Dendritic cell treated with granulocyte-macrophage colony-stimulating factor and Interleukin-4, amounts not matched to agents 40 ng/mL and 50 ng/mL, for 4 days (primary cell): ENCODE measurements around the gene FGR.

Experiments used
- H3K27ac Mint-ChIP-seq: one replicate; pipeline ENCODE4 v1.8.0; 2022; ENCODE audit warnings: mild to moderate bottlenecking, mixed read lengths
- H3K27me3 Mint-ChIP-seq: one replicate; pipeline ENCODE4 v1.8.0; 2022; ENCODE audit warnings: mild to moderate bottlenecking, mixed read lengths
- H3K36me3 Mint-ChIP-seq: one replicate; pipeline ENCODE4 v1.8.0; 2022; ENCODE audit warnings: low read depth, mixed read lengths
- H3K4me1 Mint-ChIP-seq: one replicate; pipeline ENCODE4 v1.8.0; 2022; ENCODE audit warnings: low read depth, mixed read lengths
- H3K4me3 Mint-ChIP-seq: one replicate; pipeline ENCODE4 v1.8.0; 2022; ENCODE audit warnings: mild to moderate bottlenecking, moderate library complexity, mixed read lengths
- H3K9me3 Mint-ChIP-seq: one replicate; pipeline ENCODE4 v1.8.0; 2022; ENCODE audit warnings: mixed read lengths
- intact Hi-C: fragments of 100-400 bp; cut with micrococcal nuclease; formaldehyde crosslinking; loops from one replicate; pipeline ENCODE4 v1.15.0; 2022

The FGR gene

DNA sequence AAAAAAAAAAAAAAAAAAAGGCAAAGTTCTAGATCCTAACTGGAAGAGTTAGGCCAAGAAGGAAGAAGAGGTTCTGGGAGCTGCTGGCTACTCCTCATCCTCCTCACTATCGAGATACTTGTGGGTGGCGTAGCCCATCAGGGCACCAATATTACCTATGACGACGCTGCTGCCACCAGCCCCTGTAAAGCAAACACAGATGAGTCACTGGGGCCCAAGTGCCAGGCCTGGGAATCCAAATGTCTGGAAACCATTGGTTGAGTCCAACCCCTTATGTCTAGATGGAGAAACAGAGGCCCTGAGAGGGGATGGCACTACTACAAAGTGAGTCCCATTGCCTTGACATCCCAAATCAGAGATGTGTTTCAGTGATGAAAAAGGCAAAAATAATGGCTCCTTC, 31.3 kb upstream of the FGR start:
- intact Hi-C loops = loop anchor here (10.0 kb wide), 1 partner anchor 261 kb away; no protein-coding TSS in a partner anchor
- Mint-ChIP-seq H3K27ac (peak overlapping the region; percentile 74), H3K4me1 (peaks cover 80% of the 10 kb centered on the region), H3K36me3 (peaks cover 11% of the 10 kb centered on the region), H3K9me3 (no peaks in the 10 kb centered on the region), H3K4me3 (no peak overlapping the region), H3K27me3 (no peaks in the 10 kb centered on the region)

DNA sequence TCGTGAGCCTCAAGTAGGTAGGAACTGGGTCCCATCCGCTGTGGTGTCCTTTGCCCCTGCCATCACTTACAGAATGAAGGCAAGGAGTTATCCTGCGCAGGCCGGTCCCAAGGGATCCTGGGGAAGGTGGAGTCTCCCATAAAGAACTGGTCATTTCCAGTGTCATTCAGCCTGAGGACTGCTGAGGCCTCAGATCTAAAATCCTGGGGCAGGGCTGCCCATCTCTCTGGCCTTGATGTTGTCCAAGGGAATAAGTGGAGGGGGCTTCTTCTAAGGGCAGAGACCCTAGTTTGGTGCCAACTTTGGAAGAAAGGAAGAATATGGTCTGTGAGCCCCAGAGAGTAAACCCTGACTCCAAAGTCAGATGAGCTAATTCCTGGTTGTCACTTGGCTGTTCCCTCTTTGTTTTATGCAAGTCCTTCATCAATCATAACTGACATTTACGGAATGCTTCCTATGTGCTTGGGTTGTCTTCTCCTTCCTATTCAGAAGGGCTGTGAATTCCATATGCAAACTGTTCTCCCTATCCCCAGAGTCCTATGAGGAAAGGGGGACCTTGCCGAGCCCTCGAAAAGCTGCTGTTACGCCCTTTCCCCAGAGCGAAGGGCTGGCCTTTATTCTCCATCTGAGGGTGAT, 30.1 kb upstream of the FGR start:
- Mint-ChIP-seq H3K9me3 (no peaks in the 10 kb centered on the region), H3K4me1 (peaks cover 82% of the 10 kb centered on the region)
- intact Hi-C loops = loop anchor here (10.0 kb wide), 1 partner anchor 260 kb away; no protein-coding TSS in a partner anchor

DNA sequence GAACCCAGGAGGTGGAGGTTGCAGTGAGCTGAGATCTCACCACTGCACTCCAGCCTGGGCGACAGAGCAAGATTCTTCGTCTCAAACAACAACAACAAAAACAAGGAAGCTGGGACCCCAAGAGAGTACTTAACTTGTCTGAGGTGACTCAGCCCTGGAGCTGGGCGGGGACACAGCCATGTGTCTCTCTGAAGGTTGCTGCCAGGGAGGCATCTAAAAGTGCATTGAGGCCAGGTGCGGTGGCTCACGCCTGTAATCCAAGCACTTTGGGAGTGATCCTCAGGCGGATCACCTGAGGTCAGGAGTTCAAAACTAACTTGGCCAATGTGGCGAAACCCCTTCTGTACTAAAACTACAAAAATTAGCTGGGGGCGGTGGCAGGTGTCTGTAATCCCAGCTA, 29.3 kb upstream of the FGR start:
- Mint-ChIP-seq H3K36me3 (peaks cover 10% of the 10 kb centered on the region), H3K9me3 (no peaks in the 10 kb centered on the region), H3K27me3 (no peaks in the 10 kb centered on the region), H3K4me3 (no peak overlapping the region), H3K27ac (peak overlapping the region; percentile 48), H3K4me1 (peaks cover 84% of the 10 kb centered on the region)
- intact Hi-C loops = loop anchor here (10.0 kb wide), 1 partner anchor 259 kb away; no protein-coding TSS in a partner anchor

More for the DNA sequence above, 30.1 kb upstream of the FGR start:
- Mint-ChIP-seq H3K4me3 (no peak overlapping the region), H3K27me3 (no peaks in the 10 kb centered on the region), H3K27ac (peak overlapping the region; percentile 48), H3K36me3 (peaks cover 11% of the 10 kb centered on the region)

DNA sequence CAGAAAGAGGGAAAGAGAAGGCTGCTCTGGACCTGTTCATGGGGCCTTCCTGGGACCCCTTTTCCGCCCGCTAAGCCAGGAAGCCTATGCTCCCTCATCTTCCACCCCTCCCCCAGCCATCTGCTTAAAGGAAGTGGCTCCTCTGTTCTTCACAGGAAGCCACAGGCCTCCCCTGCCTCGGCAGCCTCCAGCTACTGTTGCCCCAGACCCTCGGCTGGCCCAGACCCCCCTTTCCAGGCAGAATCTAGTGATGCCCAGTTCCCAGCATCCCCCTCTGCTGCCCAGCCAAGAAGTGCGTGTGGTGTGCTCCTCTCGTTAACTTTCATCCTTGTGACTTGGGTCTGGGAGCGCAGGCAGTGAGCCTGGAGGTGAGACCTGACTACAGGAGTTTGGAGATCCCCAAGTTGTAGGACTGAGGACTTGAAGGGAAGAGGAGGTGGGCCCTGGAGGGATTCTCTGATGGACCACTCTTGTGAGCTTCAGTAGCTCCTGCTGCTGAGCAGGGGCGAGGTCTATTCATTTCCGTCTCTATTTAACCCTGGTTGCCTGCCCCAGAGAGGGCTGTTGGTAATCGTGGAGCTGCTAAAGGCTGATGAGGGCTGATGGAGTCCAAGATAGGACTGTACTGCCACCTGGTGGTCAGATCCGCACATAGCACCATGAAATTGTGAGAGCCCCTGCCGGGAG, 27.9 kb upstream of the FGR start:
- Mint-ChIP-seq H3K9me3 (no peaks in the 10 kb centered on the region), H3K4me1 (peaks cover 81% of the 10 kb centered on the region), H3K27ac (peak overlapping the region; percentile 95), H3K27me3 (no peaks in the 10 kb centered on the region), H3K4me3 (peak overlapping the region; percentile 10), H3K36me3 (peaks cover 5% of the 10 kb centered on the region)
- intact Hi-C loops = loop anchor here (1.0 to 10.0 kb wide), 3 partner anchors 55 to 258 kb away; no protein-coding TSS in a partner anchor

DNA sequence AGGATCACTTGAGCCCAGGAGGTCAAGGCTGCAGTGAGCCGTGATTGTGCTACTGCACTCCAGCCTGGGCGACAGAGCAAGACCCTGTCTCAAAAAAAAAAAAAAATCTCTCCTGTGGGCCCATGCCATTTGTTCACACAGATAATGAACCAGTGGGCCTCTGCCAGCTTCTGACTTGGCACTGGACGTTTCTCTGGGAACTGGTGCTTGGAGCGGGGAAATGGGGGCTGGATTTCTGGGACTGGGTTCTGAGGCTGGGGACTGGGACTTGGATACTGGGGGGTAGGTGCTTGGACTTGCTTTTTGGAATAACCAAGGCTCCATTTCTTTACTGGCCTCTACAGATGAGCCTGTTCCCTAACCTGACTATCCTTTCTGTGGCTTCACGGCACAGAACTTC, 27.3 kb upstream of the FGR start:
- Mint-ChIP-seq H3K4me3 (no peak overlapping the region), H3K27me3 (no peaks in the 10 kb centered on the region), H3K9me3 (no peaks in the 10 kb centered on the region), H3K4me1 (peaks cover 76% of the 10 kb centered on the region), H3K27ac (peak overlapping the region; percentile 95), H3K36me3 (peaks cover 5% of the 10 kb centered on the region)
- intact Hi-C loops = loop anchor here (10.0 kb wide), 1 partner anchor 257 kb away; no protein-coding TSS in a partner anchor

DNA sequence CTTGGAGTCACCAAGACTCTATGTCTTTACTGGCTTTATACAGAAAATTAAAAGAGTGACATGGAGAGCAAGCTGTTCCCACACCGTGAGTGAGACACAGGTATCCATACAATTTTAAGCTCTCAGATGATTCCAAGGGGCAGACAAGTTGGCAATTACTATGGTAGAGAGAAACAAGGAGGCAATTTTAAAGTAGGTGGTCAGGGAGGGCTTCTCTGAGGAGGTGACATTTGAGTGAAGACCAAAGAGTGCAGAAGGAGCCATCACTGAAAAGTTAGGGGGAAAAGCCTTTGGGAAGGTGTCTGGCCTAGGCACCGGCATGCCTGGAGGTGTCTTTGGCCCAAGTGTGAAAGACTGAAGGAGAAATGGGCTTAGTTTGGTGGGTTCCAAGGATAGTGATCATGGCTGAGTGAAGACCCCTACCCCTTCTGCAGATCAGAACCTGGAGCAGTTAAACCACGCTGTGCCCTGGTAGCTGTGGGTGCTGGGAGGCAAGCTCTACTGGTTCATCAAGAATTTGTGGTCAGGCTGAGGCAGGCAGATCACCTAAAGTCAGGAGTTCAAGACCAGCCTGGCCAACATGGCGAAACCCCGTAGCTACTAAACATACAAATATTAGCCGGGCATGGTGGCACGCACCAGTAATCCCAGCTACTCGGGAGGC, 26.6 kb upstream of the FGR start:
- H3K4me3 Mint-ChIP-seq = no peak overlapping the region
- H3K27me3 Mint-ChIP-seq = no peaks in the 10 kb centered on the region
- H3K9me3 Mint-ChIP-seq = no peaks in the 10 kb centered on the region
- intact Hi-C loops = loop anchor here (10.0 kb wide), 1 partner anchor 257 kb away; no protein-coding TSS in a partner anchor
- peaks cover 5% of the 10 kb centered on the region for H3K36me3 Mint-ChIP-seq
- peaks cover 72% of the 10 kb centered on the region for H3K4me1 Mint-ChIP-seq
- H3K27ac Mint-ChIP-seq = peak overlapping the region; percentile 95

DNA sequence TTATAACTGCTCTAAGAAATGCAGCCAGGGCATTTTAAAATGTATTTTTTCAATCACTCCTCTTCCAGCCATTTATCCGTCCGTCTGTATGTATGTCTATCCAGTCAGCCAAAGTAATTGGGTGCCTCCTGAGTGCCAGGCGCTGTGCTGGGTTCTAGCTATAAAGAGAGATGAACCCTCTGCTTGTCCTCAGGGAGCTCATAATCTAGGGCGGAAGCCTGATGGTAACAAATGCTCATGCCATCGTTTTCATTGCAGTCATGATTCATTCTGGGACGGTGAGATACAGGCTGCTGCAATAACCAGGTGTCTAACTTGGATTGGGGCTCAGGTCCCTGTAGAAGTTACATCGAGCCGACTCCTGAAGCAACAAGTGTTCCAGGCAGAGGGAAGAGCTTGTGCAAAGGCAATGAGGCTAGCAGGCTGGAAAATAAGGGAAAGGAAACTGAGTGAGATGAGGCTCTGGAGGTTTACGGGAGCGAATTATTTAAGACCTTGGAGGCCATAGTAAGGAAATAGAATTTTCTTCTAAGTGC, 25.4 kb upstream of the FGR start:
- intact Hi-C loops = loop anchor here (10.0 kb wide), 1 partner anchor 256 kb away; no protein-coding TSS in a partner anchor
- Mint-ChIP-seq H3K27ac (peak overlapping the region; percentile 95), H3K4me1 (peaks cover 73% of the 10 kb centered on the region), H3K36me3 (no peaks in the 10 kb centered on the region), H3K9me3 (no peaks in the 10 kb centered on the region), H3K4me3 (peak overlapping the region; percentile 72), H3K27me3 (no peaks in the 10 kb centered on the region)

DNA sequence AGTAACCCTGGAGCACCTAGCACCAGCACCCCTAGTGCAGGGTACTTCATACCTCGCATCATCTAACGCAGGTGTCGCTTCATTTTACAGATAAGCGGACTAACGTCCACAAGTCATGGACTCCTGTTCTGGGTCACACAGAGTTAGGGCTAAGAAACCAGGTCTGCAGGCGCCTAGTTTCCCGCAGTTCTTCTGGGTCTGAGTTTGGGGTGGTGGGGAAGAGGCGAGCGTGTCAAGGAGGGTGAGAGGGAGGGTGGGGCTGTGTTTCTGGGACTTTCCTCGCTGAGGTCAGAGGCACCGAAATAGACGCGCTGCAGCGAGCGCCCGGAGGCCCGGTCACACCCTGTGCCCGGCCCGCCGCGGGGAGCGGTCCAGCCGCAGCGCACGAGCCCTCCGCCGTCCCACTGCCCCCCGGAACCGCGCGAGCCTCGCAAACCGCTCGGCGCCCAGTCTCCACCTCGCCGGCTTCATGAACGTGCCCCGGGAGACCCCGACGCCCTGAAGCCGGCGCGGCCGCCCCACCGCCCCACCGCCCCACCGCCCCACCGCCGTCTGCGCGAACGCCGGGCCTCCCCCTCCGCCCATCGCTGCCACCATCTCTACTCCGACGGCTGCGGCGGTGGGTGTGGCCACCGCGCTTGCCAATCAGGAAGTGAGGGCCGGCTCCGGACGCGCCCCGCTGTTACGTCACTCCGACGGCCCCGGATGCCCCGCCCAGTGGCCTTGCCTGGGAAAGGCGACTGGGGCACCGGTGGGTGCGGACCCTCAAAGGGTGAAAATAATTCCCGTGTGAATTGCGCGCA, 24.7 kb upstream of the FGR start:
- H3K27ac Mint-ChIP-seq = peak overlapping the region; percentile 95
- no peaks in the 10 kb centered on the region for H3K36me3 Mint-ChIP-seq
- no peaks in the 10 kb centered on the region for H3K27me3 Mint-ChIP-seq
- no peaks in the 10 kb centered on the region for H3K9me3 Mint-ChIP-seq
- peaks cover 75% of the 10 kb centered on the region for H3K4me1 Mint-ChIP-seq
- intact Hi-C loops = loop anchor here (10.0 kb wide), 1 partner anchor 255 kb away; no protein-coding TSS in a partner anchor
- H3K4me3 Mint-ChIP-seq = peak overlapping the region; percentile 72

DNA sequence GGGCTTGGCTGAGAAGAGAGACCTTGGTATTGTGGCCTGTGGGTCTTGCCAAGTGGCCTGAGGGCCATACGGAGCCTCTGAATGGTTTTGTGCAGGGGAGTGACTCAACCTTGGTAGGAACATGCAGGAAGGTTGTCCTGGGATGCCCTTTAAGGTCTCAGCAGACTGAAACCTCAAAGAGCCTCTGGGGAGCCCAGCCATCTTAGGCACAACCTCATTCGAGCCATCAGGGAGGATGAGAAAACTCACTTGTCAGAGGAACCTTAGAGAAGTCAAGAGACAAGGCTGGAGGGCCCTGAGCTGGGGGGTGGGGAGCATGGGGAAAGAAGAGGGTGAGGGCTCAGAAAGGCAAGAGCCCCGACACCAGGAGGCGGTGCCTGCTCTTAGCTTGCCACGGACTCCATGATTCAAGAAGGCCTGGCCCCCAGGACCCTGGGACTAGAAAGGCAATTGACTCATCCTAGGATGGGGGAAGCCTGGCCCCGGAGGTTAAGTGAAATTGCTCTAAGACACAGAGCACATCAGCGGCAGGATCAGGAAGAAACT, 24.0 kb upstream of the FGR start:
- H3K36me3 Mint-ChIP-seq = no peaks in the 10 kb centered on the region
- H3K27ac Mint-ChIP-seq = peak overlapping the region; percentile 95
- no peaks in the 10 kb centered on the region for H3K9me3 Mint-ChIP-seq
- H3K27me3 Mint-ChIP-seq = no peaks in the 10 kb centered on the region
- intact Hi-C loops = no loop called here
- H3K4me1 Mint-ChIP-seq = peaks cover 69% of the 10 kb centered on the region
- peak overlapping the region; percentile 72 for H3K4me3 Mint-ChIP-seq

DNA sequence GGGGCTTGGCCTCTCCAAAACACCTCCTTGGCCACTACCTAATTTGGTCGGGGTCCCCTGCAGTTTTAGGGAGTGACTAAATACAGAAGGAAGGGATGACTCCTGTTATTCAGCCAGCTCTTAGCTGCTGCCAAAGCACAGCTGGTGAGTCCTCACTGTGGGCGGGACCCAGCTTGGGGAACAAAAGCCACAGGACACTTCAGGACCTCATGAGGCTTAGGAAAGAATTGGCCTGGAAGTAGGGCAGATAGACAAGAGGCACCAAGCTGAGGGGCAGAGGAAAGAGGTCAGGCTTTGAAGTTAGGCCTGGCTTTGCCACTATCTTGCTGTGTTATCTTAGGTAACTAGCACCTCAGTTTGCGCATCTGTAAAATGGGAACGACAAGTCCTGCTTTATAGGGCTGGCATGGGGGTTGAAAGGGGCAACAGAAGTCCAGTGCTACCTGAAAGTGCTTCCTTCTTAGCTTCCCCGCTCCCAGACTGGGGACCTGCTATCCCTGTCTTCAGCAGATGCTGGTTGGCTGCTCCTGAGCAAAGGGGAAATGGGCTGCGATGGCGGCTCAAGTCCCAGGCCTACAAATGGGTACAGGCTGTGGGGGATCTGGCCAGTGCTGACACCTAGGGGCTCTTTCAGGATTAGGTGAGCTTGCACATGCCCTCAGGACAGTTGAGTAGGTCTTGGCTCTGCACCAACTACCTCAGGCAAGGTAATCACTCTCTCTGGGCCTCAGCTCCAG, 21.3 kb upstream of the FGR start:
- no peaks in the 10 kb centered on the region for H3K27me3 Mint-ChIP-seq
- H3K36me3 Mint-ChIP-seq = no peaks in the 10 kb centered on the region
- no peaks in the 10 kb centered on the region for H3K9me3 Mint-ChIP-seq
- peaks cover 64% of the 10 kb centered on the region for H3K4me1 Mint-ChIP-seq
- no peak overlapping the region for H3K4me3 Mint-ChIP-seq
- intact Hi-C loops = no loop called here
- H3K27ac Mint-ChIP-seq = peak overlapping the region; percentile 84

DNA sequence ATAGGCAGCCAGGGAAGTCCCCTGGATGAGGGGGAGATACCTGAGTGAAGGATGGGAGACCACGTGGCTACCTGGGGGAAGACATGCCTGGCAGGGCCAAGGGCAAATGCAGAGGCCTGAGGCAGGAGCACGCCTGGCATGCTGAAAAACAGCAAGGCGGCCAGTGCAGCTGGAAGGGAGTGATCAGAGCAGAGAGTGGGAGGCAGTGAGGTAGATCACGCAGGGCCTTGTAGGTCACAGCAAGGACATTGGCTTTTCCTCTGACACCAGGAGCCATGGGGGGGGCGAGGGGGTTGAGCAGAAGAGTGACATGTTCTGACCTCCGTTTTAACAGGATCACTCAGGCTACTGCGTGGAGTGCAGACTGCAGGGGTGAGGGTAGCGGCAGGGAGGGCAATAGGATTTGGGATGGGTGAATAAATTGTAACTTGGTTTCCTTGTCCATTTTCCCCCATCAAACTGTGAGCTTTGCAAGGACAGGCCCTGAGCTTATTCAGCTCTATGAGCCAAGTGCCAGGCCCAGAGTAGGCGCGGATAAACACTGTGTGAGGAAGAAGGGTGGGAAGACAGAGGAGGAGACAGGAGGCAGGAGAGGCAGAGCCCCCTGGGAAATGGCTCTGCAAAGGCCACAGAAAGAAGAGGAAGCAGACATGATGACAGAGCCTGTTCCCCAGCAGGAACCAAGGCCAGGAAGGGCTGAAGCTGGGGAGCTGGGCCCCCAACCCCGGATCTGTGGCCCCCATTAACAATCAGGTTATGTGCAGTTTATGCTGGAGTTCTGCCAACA, 20.4 kb upstream of the FGR start:
- H3K9me3 Mint-ChIP-seq = no peaks in the 10 kb centered on the region
- peak overlapping the region; percentile 84 for H3K27ac Mint-ChIP-seq
- no peaks in the 10 kb centered on the region for H3K27me3 Mint-ChIP-seq
- H3K4me1 Mint-ChIP-seq = peaks cover 64% of the 10 kb centered on the region
- H3K4me3 Mint-ChIP-seq = no peak overlapping the region
- H3K36me3 Mint-ChIP-seq = no peaks in the 10 kb centered on the region
- intact Hi-C loops = no loop called here
